Measurements from ENCODE around the gene CALML3.

CALML3 gene

GRCh38 chr10:5504146-5505072 lies 20.4 kb upstream of the CALML3 start:
- no peak overlapping the region for H3K4me3 ChIP-seq (ENCODE audit: low read length)
- H3K9ac ChIP-seq (ENCODE audit: low read length) = no peak overlapping the region
- H3K4me1 ChIP-seq (ENCODE audit: control insufficient read depth, insufficient read depth, low read length) = no peaks in the 10 kb centered on the region
- H3K36me3 ChIP-seq (ENCODE audit: control insufficient read depth, insufficient read depth, low read length) = no peaks in the 10 kb centered on the region
- H3K27ac ChIP-seq (ENCODE audit: low read depth, low read length) = no peak overlapping the region
- no peaks in the 10 kb centered on the region for H3K27me3 ChIP-seq (ENCODE audit: control insufficient read depth, insufficient read depth, low read length)

- Histone ChIP-seq H3K27me3 (ENCODE audit: control insufficient read depth, insufficient read depth, low read length) (no peaks in the 10 kb centered on the region), H3K27ac (ENCODE audit: low read depth, low read length) (no peak overlapping the region), H3K9ac (ENCODE audit: low read length) (no peak overlapping the region), H3K4me1 (ENCODE audit: control insufficient read depth, insufficient read depth, low read length) (no peaks in the 10 kb centered on the region), H3K4me3 (ENCODE audit: low read length) (no peak overlapping the region), H3K36me3 (ENCODE audit: control insufficient read depth, insufficient read depth, low read length) (no peaks in the 10 kb centered on the region)
Measured at GRCh38 chr10:5506246-5506645, 18.5 kb upstream of the CALML3 start.

GRCh38 chr10:5506751-5507648 lies 17.8 kb upstream of the CALML3 start:
- no peak overlapping the region for H3K27ac ChIP-seq (ENCODE audit: low read depth, low read length)
- H3K4me1 ChIP-seq (ENCODE audit: control insufficient read depth, insufficient read depth, low read length) = no peaks in the 10 kb centered on the region
- H3K36me3 ChIP-seq (ENCODE audit: control insufficient read depth, insufficient read depth, low read length) = no peaks in the 10 kb centered on the region
- H3K4me3 ChIP-seq (ENCODE audit: low read length) = no peak overlapping the region
- H3K9ac ChIP-seq (ENCODE audit: low read length) = no peak overlapping the region
- no peaks in the 10 kb centered on the region for H3K27me3 ChIP-seq (ENCODE audit: control insufficient read depth, insufficient read depth, low read length)

- Histone ChIP-seq H3K9ac (ENCODE audit: low read length) (no peak overlapping the region), H3K27ac (ENCODE audit: low read depth, low read length) (no peak overlapping the region), H3K27me3 (ENCODE audit: control insufficient read depth, insufficient read depth, low read length) (no peaks in the 10 kb centered on the region), H3K36me3 (ENCODE audit: control insufficient read depth, insufficient read depth, low read length) (no peaks in the 10 kb centered on the region), H3K4me3 (ENCODE audit: low read length) (no peak overlapping the region), H3K4me1 (ENCODE audit: control insufficient read depth, insufficient read depth, low read length) (no peaks in the 10 kb centered on the region)
Measured at GRCh38 chr10:5507649-5508131, 17.1 kb upstream of the CALML3 start.

GRCh38 chr10:5508161-5508604 lies 16.6 kb upstream of the CALML3 start:
- Histone ChIP-seq H3K27ac (ENCODE audit: low read depth, low read length) (no peak overlapping the region), H3K4me3 (ENCODE audit: low read length) (no peak overlapping the region), H3K27me3 (ENCODE audit: control insufficient read depth, insufficient read depth, low read length) (no peaks in the 10 kb centered on the region), H3K9ac (ENCODE audit: low read length) (no peak overlapping the region), H3K36me3 (ENCODE audit: control insufficient read depth, insufficient read depth, low read length) (no peaks in the 10 kb centered on the region), H3K4me1 (ENCODE audit: control insufficient read depth, insufficient read depth, low read length) (no peaks in the 10 kb centered on the region)

- no peak overlapping the region for H3K9ac ChIP-seq (ENCODE audit: low read length)
- no peaks in the 10 kb centered on the region for H3K36me3 ChIP-seq (ENCODE audit: control insufficient read depth, insufficient read depth, low read length)
- no peaks in the 10 kb centered on the region for H3K4me1 ChIP-seq (ENCODE audit: control insufficient read depth, insufficient read depth, low read length)
Measured at GRCh38 chr10:5508786-5509185, 16.0 kb upstream of the CALML3 start.

GRCh38 chr10:5509236-5509635 lies 15.5 kb upstream of the CALML3 start:
- Histone ChIP-seq H3K36me3 (ENCODE audit: control insufficient read depth, insufficient read depth, low read length) (no peaks in the 10 kb centered on the region), H3K4me3 (ENCODE audit: low read length) (no peak overlapping the region), H3K27me3 (ENCODE audit: control insufficient read depth, insufficient read depth, low read length) (no peaks in the 10 kb centered on the region), H3K4me1 (ENCODE audit: control insufficient read depth, insufficient read depth, low read length) (no peaks in the 10 kb centered on the region), H3K27ac (ENCODE audit: low read depth, low read length) (no peak overlapping the region), H3K9ac (ENCODE audit: low read length) (no peak overlapping the region)

More at GRCh38 chr10:5508786-5509185, 16.0 kb upstream of the CALML3 start:
- no peak overlapping the region for H3K27ac ChIP-seq (ENCODE audit: low read depth, low read length)
- H3K27me3 ChIP-seq (ENCODE audit: control insufficient read depth, insufficient read depth, low read length) = no peaks in the 10 kb centered on the region
- no peak overlapping the region for H3K4me3 ChIP-seq (ENCODE audit: low read length)

GRCh38 chr10:5509691-5510090 lies 15.1 kb upstream of the CALML3 start:
- Histone ChIP-seq H3K4me3 (ENCODE audit: low read length) (no peak overlapping the region), H3K9ac (ENCODE audit: low read length) (no peak overlapping the region), H3K36me3 (ENCODE audit: control insufficient read depth, insufficient read depth, low read length) (no peaks in the 10 kb centered on the region), H3K27ac (ENCODE audit: low read depth, low read length) (no peak overlapping the region), H3K27me3 (ENCODE audit: control insufficient read depth, insufficient read depth, low read length) (no peaks in the 10 kb centered on the region), H3K4me1 (ENCODE audit: control insufficient read depth, insufficient read depth, low read length) (no peaks in the 10 kb centered on the region)

- Histone ChIP-seq H3K4me3 (ENCODE audit: low read length) (no peak overlapping the region), H3K27ac (ENCODE audit: low read depth, low read length) (no peak overlapping the region), H3K4me1 (ENCODE audit: control insufficient read depth, insufficient read depth, low read length) (no peaks in the 10 kb centered on the region)
Measured at GRCh38 chr10:5510281-5511072, 14.3 kb upstream of the CALML3 start.

GRCh38 chr10:5511231-5511884 lies 13.4 kb upstream of the CALML3 start:
- no peaks in the 10 kb centered on the region for H3K36me3 ChIP-seq (ENCODE audit: control insufficient read depth, insufficient read depth, low read length)
- H3K9ac ChIP-seq (ENCODE audit: low read length) = no peak overlapping the region
- no peak overlapping the region for H3K27ac ChIP-seq (ENCODE audit: low read depth, low read length)
- H3K4me1 ChIP-seq (ENCODE audit: control insufficient read depth, insufficient read depth, low read length) = no peaks in the 10 kb centered on the region
- H3K4me3 ChIP-seq (ENCODE audit: low read length) = no peak overlapping the region
- no peaks in the 10 kb centered on the region for H3K27me3 ChIP-seq (ENCODE audit: control insufficient read depth, insufficient read depth, low read length)

More at GRCh38 chr10:5510281-5511072, 14.3 kb upstream of the CALML3 start:
- H3K9ac ChIP-seq (ENCODE audit: low read length) = no peak overlapping the region
- H3K36me3 ChIP-seq (ENCODE audit: control insufficient read depth, insufficient read depth, low read length) = no peaks in the 10 kb centered on the region
- H3K27me3 ChIP-seq (ENCODE audit: control insufficient read depth, insufficient read depth, low read length) = no peaks in the 10 kb centered on the region

GRCh38 chr10:5511885-5512280 lies 12.9 kb upstream of the CALML3 start:
- H3K4me1 ChIP-seq (ENCODE audit: control insufficient read depth, insufficient read depth, low read length) = no peaks in the 10 kb centered on the region
- no peak overlapping the region for H3K4me3 ChIP-seq (ENCODE audit: low read length)
- H3K9ac ChIP-seq (ENCODE audit: low read length) = no peak overlapping the region
- H3K36me3 ChIP-seq (ENCODE audit: control insufficient read depth, insufficient read depth, low read length) = no peaks in the 10 kb centered on the region
- H3K27ac ChIP-seq (ENCODE audit: low read depth, low read length) = no peak overlapping the region
- no peaks in the 10 kb centered on the region for H3K27me3 ChIP-seq (ENCODE audit: control insufficient read depth, insufficient read depth, low read length)

Measured in rectal smooth muscle tissue (tissue), 1 donor.